Activated CD8-positive, alpha-beta memory T cell treated with anti-CD3 and anti-CD28 coated beads for 36 hours (primary cell): ENCODE results near the gene MAB21L4. TPM values are rescaled to one million over a fixed set of nuclear protein-coding genes. Genes with fewer than 3 reads are reported as not detected.

Experiments
- CTCF ChIA-PET: fragments of 350-600 bp; sonication (Branson Sonifier 250); formaldehyde crosslinking; loops from one replicate; lab custom pipeline; 2021; ENCODE audit warnings: antibody characterized with exemption; lab: Charles Lee
- POLR2A ChIA-PET: fragments of 350-600 bp; sonication (Branson Sonifier 250); formaldehyde crosslinking; loops from one replicate; lab custom pipeline; 2021; ENCODE audit warnings: antibody characterized with exemption; lab: Charles Lee
- total RNA-seq, 2 experiments: library from RNA; stranded (reverse); gene quantifications; one replicate each; pipeline ENCODE4 v1.2.3, GENCODE V29; 2021

The MAB21L4 gene
- total RNA-seq, 2 experiments from 2014 or later: not detected

GRCh38 chr2:240913810-240914644 is 18.1 kb upstream of the MAB21L4 start:
- CTCF ChIA-PET: interaction anchor here (0.6 to 1.0 kb wide), 3 partner anchors 16 to 69 kb away, joined by 3 to 4 read pairs (median 3); no protein-coding TSS in a partner anchor

GRCh38 chr2:240912878-240913809 is 17.2 kb upstream of the MAB21L4 start:
- ChIA-PET CTCF (interaction anchor here (1.5 kb wide), 1 partner anchor 399 kb away, joined by 4 read pairs; no protein-coding TSS in a partner anchor), POLR2A (no interaction called here)

More at GRCh38 chr2:240913810-240914644, 18.1 kb upstream of the MAB21L4 start:
- POLR2A ChIA-PET: no interaction called here

GRCh38 chr2:240911641-240912265 is 15.8 kb upstream of the MAB21L4 start:
- ChIA-PET POLR2A (no interaction called here), CTCF (interaction anchor here (1.5 kb wide), 1 partner anchor 398 kb away, joined by 4 read pairs; no protein-coding TSS in a partner anchor)

GRCh38 chr2:240909216-240909974 is 13.4 kb upstream of the MAB21L4 start:
- POLR2A ChIA-PET: no interaction called here
- CTCF ChIA-PET: no interaction called here

- ChIA-PET POLR2A (no interaction called here), CTCF (no interaction called here)
Measured at GRCh38 chr2:240906911-240907590, 11.1 kb upstream of the MAB21L4 start.

GRCh38 chr2:240906141-240906910 is 10.4 kb upstream of the MAB21L4 start, which contains the start of gene CROCC2:
TSS of gene CROCC2 (plus strand) at chr2:240906336. CDS start at chr2:240906514, 178 bp downstream.
- ChIA-PET POLR2A (no interaction called here), CTCF (no interaction called here)

GRCh38 chr2:240905176-240905781 is 9.3 kb upstream of the MAB21L4 start:
- POLR2A ChIA-PET: no interaction called here
- CTCF ChIA-PET: no interaction called here

- POLR2A ChIA-PET: no interaction called here
- CTCF ChIA-PET: no interaction called here
Measured at GRCh38 chr2:240904216-240905175, 8.5 kb upstream of the MAB21L4 start.

- ChIA-PET POLR2A (no interaction called here), CTCF (interaction anchor here (0.6 kb wide), 1 partner anchor 361 kb away, joined by 3 read pairs; no protein-coding TSS in a partner anchor)
Measured at GRCh38 chr2:240903191-240904060, 7.5 kb upstream of the MAB21L4 start.

GRCh38 chr2:240902615-240903041 is 6.7 kb upstream of the MAB21L4 start:
- ChIA-PET CTCF (interaction anchor here (0.6 kb wide), 1 partner anchor 201 kb away, joined by 4 read pairs; no protein-coding TSS in a partner anchor), POLR2A (no interaction called here)

- POLR2A ChIA-PET: no interaction called here
- CTCF ChIA-PET: interaction anchor here (0.6 kb wide), 1 partner anchor 202 kb away, joined by 4 read pairs; no protein-coding TSS in a partner anchor
Measured at GRCh38 chr2:240901986-240902614, 6.1 kb upstream of the MAB21L4 start.

- ChIA-PET CTCF (no interaction called here), POLR2A (no interaction called here)
Measured at GRCh38 chr2:240900141-240900860, 4.3 kb upstream of the MAB21L4 start.

- CTCF ChIA-PET: no interaction called here
- POLR2A ChIA-PET: no interaction called here
Measured at GRCh38 chr2:240899468-240899865, 3.5 kb upstream of the MAB21L4 start.
